Activated naive CD8-positive, alpha-beta T cell treated with anti-CD3 and anti-CD28 coated beads for 36 hours (primary cell): Measurements from ENCODE around the gene SHKBP1. TPM values are rescaled to one million over a fixed set of nuclear protein-coding genes. Genes with fewer than 3 reads are reported as not detected.
"Not testable (repeated sequence)": the region's sequence is repeated elsewhere in the genome, so short reads cannot be mapped to it uniquely, and the experiment has no call there.

Experiments
- DNase-seq: peaks from one replicate; pipeline ENCODE4 v3.0.0; 2021
- H3K27ac Mint-ChIP-seq: one replicate; pipeline ENCODE4 v1.8.0; 2022; ENCODE audit warnings: mild to moderate bottlenecking, moderate library complexity, mixed read lengths
- H3K27me3 Mint-ChIP-seq: one replicate; pipeline ENCODE4 v1.8.0; 2022; ENCODE audit warnings: mild to moderate bottlenecking, mixed read lengths
- H3K36me3 Mint-ChIP-seq: one replicate; pipeline ENCODE4 v1.8.0; 2021; ENCODE audit warnings: mild to moderate bottlenecking, mixed read lengths
- H3K4me1 Mint-ChIP-seq: one replicate; pipeline ENCODE4 v1.8.0; 2021; ENCODE audit warnings: mixed read lengths
- H3K4me3 Mint-ChIP-seq: one replicate; pipeline ENCODE4 v1.8.0; 2022; ENCODE audit warnings: mild to moderate bottlenecking, moderate library complexity, mixed read lengths
- H3K9me3 Mint-ChIP-seq: one replicate; pipeline ENCODE4 v1.8.0; 2022; ENCODE audit warnings: mixed read lengths
- total RNA-seq, 2 experiments: library from RNA; stranded (reverse); gene quantifications; one replicate each; pipeline ENCODE4 v1.2.3, GENCODE V29; 2021

The SHKBP1 gene
- total RNA-seq, 2 experiments from 2014 or later = 71.1 to 74.5 TPM

DNA sequence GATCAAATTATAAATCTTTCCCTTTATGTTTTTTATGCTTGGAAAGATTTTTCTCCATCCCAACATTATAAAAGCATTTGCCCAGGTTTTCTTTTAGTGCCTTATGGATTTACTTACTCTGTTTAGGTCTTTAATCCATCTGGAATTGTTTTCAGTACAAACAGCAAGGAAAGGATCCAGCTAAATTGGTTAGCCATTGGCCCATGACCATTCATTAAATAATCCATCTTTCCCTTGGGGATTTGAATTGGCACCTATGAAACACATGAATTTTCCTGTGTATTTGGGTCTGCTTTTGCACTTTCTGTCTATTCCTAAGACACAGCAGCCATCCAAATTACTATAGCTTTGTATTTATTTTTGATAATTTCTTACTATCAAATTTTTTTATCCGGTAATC is 28.8 kb upstream of the SHKBP1 start:
- Mint-ChIP-seq H3K36me3 (no peaks in the 10 kb centered on the region), H3K27ac (no peak overlapping the region), H3K4me1 (peaks cover 8% of the 10 kb centered on the region), H3K27me3 (peaks cover 42% of the 10 kb centered on the region), H3K9me3 (no peaks in the 10 kb centered on the region), H3K4me3 (no peak overlapping the region)
- no peak for DNase-seq

DNA sequence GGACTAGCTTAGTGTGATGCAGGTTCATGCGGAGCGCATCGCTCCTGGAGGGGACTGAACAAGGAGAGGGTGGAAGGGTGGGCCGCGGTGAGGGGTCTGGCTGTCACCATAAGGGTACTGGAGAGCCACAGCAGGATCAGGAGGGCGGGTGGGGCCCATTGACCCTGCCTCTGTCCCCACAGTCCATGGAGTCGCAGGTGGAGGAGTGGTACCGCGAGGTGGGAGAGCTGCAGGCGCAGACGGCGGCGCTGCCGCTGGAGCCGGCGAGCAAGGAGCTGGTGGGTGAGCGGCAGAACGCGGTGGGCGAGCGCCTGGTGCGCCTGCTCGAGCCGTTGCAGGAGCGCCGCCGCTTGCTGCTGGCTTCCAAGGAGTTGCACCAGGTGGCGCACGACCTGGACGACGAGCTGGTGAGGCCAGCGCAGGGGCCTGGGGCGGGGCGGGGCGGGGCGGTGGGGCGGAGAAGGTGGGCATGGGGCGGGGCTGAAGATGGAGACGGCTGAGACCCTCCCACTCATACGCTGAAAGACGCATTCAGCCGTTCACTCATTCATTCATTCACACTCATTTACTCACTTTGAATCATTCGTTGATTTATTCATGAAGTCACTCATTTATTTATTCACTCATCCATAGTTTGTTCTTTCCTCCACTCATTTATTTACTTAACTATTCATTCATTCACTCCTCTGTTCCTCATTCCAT is 27.5 kb upstream of the SHKBP1 start:
- Mint-ChIP-seq H3K27me3 (peaks cover 54% of the 10 kb centered on the region), H3K4me3 (no peak overlapping the region)

DNA sequence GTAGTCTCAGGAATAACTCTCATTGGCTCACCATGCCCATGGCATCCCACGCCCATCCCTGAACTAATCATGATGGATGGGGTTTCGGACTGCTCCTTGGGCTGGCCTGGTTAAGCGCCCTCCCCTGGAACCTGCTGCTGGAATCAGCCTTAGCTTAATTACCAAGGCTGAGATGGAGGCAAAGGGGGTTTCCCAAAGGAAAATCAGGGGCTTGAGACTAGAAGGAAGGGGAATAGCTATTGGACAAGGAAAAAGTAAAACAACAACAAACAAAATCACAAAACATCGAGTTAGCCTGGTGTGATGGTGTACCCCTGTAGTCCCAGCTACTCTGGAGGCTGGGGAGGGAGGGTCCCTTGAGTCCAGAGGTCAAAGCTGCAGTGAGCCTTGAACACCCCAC is 25.7 kb upstream of the SHKBP1 start:
- peaks cover 65% of the 10 kb centered on the region for H3K27me3 Mint-ChIP-seq
- no peaks in the 10 kb centered on the region for H3K9me3 Mint-ChIP-seq
- H3K4me3 Mint-ChIP-seq = no peak overlapping the region
- H3K4me1 Mint-ChIP-seq = peaks cover 8% of the 10 kb centered on the region
- no peaks in the 10 kb centered on the region for H3K36me3 Mint-ChIP-seq
- H3K27ac Mint-ChIP-seq = no peak overlapping the region
- DNase-seq = no peak

More for the DNA sequence above, 27.5 kb upstream of the SHKBP1 start:
- Mint-ChIP-seq H3K36me3 (no peaks in the 10 kb centered on the region), H3K27ac (no peak overlapping the region), H3K9me3 (no peaks in the 10 kb centered on the region), H3K4me1 (peaks cover 8% of the 10 kb centered on the region)
- DNase-seq = peak; percentile 84

DNA sequence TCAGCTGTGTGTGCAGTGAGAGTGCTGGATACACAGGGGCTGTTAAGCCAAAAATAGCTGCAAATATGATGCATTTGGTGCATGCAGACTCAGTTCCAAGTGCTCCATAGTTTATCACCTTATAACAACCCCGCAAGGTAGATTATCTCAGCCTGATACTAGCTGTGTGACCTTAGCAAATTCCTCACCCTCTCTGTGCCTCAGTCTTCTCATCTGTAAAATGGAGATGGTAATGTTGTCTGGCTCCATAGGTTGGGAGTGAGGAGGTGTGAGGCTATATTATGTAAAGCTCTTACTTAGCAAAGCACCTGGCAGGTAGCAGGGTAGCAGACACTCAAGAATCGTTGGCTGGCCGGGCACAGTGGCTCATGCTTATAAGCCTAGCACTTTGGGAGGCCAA is 23.8 kb upstream of the SHKBP1 start:
- Mint-ChIP-seq H3K4me3 (no peak overlapping the region), H3K27me3 (peaks cover 56% of the 10 kb centered on the region), H3K4me1 (peaks cover 8% of the 10 kb centered on the region), H3K9me3 (no peaks in the 10 kb centered on the region), H3K27ac (no peak overlapping the region), H3K36me3 (no peaks in the 10 kb centered on the region)
- no peak for DNase-seq

DNA sequence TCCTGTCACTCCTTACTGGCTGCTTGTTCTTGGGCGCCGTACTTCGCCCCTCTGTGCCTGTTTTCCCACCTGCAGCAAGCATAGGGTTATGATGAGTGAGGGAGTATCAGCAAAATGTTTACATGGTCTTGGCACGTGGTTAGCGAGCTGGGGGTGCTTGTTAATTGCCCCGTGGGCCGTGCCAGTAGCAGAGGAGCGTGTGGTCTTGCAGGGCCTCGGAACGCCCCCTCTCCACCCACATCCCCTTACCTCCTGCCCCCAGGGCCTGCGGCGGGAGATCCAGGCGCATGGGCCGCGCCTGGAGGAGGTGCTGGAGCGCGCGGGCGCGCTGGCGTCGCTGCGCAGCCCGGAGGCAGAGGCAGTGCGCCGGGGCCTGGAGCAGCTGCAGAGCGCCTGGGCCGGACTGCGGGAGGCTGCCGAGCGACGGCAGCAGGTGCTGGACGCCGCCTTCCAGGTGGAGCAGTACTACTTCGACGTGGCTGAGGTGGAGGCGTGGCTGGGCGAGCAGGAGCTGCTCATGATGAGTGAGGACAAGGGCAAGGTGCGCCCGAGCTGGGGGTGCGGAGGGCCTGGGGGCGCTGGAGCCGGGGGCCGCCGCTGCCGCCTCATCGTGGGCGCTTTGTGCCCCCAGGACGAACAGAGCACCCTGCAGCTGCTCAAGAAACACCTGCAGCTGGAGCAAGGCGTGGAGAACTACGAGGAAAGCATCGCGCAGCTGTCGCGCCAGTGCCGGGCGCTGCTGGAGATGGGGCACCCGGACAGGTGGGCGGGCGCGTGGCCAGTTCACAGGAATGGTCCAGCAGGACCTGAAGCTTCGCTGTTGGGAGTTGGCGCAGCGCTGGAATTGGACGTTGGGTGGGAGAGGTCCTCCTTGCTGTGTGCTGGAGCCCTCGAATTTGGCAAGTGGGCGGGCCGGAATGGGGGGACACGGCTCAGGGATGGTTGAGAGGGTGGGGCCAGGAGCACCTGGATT is 22.5 kb upstream of the SHKBP1 start:
- peaks cover 4% of the 10 kb centered on the region for H3K4me1 Mint-ChIP-seq

DNA sequence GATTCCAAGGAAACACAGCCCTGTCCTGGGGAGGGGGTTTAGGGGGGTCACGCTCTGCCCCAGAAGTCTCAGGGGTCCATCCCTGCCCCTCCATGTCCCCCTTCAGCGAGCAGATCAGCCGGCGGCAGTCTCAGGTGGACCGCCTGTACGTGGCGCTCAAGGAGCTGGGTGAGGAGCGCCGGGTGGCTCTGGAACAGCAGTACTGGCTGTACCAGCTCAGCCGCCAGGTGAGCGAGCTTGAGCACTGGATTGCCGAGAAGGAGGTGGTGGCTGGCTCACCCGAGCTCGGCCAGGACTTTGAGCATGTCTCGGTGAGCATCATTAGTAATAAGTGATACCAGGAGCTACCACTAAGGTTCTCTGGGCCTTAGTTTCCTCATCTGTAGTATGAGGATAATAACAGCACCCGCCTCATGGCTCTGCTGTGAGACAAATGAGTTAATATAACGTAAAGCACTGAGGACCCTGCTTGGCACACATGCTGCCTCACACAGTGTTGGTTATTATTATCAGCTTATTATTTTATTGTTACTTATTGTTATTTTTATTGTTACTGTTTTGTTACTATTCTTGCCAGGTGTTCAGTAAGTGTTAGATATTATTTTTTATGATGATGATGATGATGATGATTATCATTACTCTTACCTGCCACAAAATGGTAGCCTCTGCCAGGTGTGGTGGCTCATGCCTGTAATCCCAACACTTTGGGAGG is 20.5 kb upstream of the SHKBP1 start:
- peaks cover 5% of the 10 kb centered on the region for H3K4me1 Mint-ChIP-seq
- no peak overlapping the region for H3K4me3 Mint-ChIP-seq
- peaks cover 37% of the 10 kb centered on the region for H3K27me3 Mint-ChIP-seq
- no peak for DNase-seq
- H3K27ac Mint-ChIP-seq = no peak overlapping the region
- H3K36me3 Mint-ChIP-seq = no peaks in the 10 kb centered on the region
- H3K9me3 Mint-ChIP-seq = no peaks in the 10 kb centered on the region

More for the DNA sequence above, 22.5 kb upstream of the SHKBP1 start:
- no peaks in the 10 kb centered on the region for H3K9me3 Mint-ChIP-seq
- no peaks in the 10 kb centered on the region for H3K36me3 Mint-ChIP-seq
- H3K27ac Mint-ChIP-seq = peak overlapping the region; percentile 54
- H3K4me3 Mint-ChIP-seq = no peak overlapping the region
- peaks cover 50% of the 10 kb centered on the region for H3K27me3 Mint-ChIP-seq
- no peak for DNase-seq

DNA sequence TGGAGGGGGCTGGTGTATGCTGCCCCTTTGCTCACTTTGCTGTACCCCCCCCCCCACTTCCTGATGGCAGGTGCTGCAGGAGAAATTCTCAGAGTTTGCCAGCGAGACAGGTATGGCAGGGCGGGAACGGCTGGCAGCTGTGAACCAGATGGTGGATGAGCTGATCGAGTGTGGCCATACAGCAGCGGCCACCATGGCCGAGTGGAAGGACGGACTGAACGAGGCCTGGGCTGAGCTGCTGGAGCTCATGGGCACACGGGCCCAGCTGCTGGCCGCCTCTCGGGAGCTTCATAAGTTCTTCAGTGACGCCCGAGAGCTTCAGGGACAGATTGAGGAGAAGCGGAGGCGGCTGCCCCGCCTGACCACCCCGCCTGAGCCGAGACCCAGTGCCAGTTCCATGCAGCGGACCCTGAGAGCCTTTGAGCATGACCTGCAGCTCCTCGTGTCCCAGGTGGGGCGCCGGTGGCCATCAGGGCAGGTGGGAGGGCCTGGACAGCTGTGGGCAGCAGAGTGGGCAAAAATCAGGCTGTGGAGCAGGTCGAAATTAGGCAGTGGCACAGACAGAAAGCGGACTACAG is 19.6 kb upstream of the SHKBP1 start:
- Mint-ChIP-seq H3K27me3 (peaks cover 32% of the 10 kb centered on the region), H3K4me1 (peaks cover 9% of the 10 kb centered on the region)

DNA sequence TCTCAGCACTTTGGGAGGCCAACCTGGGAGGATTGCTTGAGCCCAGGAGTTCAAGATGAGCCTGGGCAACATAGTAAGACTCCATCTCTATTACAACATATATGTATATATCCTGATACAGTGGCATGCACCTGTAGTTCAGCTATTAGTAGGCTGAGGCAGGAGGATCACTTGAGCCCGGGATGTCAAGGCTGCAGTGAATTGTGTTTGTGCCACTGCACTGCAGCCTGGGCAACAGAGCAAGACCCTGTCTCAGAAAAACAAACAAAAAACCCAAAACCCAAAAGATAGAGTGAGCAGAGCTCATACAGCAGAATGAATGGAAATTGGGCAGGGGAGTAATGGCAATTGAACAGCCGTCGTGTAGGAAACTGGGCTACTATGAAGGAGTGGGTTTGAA is 17.3 kb upstream of the SHKBP1 start:
- Mint-ChIP-seq H3K4me3 (no peak overlapping the region), H3K27me3 (peaks cover 20% of the 10 kb centered on the region), H3K4me1 (peaks cover 9% of the 10 kb centered on the region), H3K36me3 (no peaks in the 10 kb centered on the region), H3K27ac (no peak overlapping the region), H3K9me3 (no peaks in the 10 kb centered on the region)
- no peak for DNase-seq

More for the DNA sequence above, 19.6 kb upstream of the SHKBP1 start:
- Mint-ChIP-seq H3K4me3 (no peak overlapping the region), H3K36me3 (no peaks in the 10 kb centered on the region), H3K27ac (no peak overlapping the region), H3K9me3 (no peaks in the 10 kb centered on the region)
- DNase-seq = no peak

DNA sequence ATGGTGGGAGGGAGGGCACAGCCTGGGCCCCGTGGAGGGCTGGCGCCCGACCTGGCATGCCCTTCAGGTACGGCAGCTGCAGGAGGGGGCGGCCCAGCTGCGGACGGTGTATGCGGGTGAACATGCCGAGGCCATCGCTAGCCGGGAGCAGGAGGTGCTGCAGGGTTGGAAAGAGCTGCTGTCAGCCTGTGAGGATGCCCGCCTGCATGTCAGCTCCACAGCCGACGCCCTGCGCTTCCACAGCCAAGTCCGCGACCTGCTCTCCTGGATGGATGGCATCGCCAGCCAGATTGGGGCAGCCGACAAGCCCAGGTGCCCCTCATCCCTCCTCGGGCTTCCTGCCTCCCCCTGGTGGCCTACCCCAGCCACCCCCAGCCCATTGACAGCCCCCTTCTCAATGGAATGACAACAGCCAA is 16.6 kb upstream of the SHKBP1 start:
- peaks cover 9% of the 10 kb centered on the region for H3K4me1 Mint-ChIP-seq
- H3K4me3 Mint-ChIP-seq = no peak overlapping the region
- no peak for DNase-seq
- no peaks in the 10 kb centered on the region for H3K36me3 Mint-ChIP-seq
- no peak overlapping the region for H3K27ac Mint-ChIP-seq
- no peaks in the 10 kb centered on the region for H3K9me3 Mint-ChIP-seq
- peaks cover 19% of the 10 kb centered on the region for H3K27me3 Mint-ChIP-seq

DNA sequence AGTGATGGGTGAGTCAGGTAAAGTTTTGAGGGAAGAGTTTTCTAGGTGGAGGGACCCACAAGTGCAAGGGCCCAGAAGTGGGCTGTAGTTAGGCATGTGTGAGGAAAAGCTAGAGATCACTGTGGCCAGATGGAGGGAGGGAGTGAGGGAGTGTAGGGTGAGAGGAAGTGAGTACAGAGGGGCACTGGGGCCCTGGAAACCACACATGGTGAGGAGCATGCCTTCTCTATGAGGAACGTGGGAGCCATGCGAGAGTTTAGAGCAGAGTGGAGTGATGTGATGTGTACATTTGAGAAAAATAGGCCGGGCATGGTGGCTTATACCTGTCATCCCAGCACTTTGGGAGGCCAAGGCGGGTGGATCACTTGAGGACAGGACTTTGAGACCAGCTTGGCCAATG is 14.7 kb upstream of the SHKBP1 start:
- H3K9me3 Mint-ChIP-seq = no peaks in the 10 kb centered on the region
- no peak overlapping the region for H3K27ac Mint-ChIP-seq
- DNase-seq = no peak
- peaks cover 32% of the 10 kb centered on the region for H3K27me3 Mint-ChIP-seq
- peaks cover 9% of the 10 kb centered on the region for H3K4me1 Mint-ChIP-seq
- no peak overlapping the region for H3K4me3 Mint-ChIP-seq
- H3K36me3 Mint-ChIP-seq = no peaks in the 10 kb centered on the region

DNA sequence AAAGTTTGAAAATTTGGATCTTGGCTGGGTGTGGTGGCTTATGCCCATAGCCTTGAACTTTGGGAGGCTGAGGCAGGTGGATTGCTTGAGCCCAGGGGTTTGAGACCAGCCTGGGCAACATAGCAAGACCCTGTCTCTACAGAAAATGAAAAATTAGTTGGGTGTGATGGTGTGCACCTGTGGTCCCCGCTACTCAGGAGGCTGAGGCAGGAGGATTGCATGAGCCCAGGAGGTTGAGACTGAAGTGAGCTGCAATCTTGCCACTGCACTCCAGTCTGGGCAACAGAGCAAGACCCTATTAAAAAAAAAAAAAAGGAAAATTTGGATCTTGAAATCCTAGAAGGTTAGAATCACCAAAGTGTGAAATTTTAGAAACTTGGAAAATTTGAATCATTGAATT is 12.1 kb upstream of the SHKBP1 start:
- not testable (repeated sequence) for DNase-seq, H3K36me3 Mint-ChIP-seq, H3K4me3 Mint-ChIP-seq, H3K4me1 Mint-ChIP-seq, H3K9me3 Mint-ChIP-seq, H3K27ac Mint-ChIP-seq
- peaks cover 52% of the 10 kb centered on the region for H3K27me3 Mint-ChIP-seq

DNA sequence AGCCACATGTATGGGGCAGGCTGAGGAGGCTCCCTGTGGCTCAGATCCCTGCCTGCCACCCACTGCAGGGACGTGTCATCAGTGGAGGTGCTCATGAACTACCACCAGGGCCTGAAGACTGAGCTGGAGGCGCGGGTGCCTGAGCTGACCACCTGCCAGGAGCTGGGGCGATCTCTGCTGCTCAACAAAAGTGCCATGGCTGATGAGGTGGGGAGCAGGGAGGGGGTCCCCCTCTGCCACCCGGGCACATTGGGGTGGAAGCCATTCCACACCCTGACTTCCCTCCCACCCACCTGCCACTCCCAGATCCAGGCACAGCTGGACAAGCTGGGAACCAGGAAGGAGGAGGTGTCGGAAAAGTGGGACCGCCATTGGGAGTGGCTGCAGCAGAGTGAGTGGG is 11.3 kb upstream of the SHKBP1 start:
- H3K4me3 Mint-ChIP-seq = no peak overlapping the region
- H3K27me3 Mint-ChIP-seq = peaks cover 49% of the 10 kb centered on the region
- H3K9me3 Mint-ChIP-seq = no peaks in the 10 kb centered on the region
- no peak for DNase-seq
- H3K27ac Mint-ChIP-seq = no peak overlapping the region
- H3K36me3 Mint-ChIP-seq = no peaks in the 10 kb centered on the region
- peaks cover 8% of the 10 kb centered on the region for H3K4me1 Mint-ChIP-seq

DNA sequence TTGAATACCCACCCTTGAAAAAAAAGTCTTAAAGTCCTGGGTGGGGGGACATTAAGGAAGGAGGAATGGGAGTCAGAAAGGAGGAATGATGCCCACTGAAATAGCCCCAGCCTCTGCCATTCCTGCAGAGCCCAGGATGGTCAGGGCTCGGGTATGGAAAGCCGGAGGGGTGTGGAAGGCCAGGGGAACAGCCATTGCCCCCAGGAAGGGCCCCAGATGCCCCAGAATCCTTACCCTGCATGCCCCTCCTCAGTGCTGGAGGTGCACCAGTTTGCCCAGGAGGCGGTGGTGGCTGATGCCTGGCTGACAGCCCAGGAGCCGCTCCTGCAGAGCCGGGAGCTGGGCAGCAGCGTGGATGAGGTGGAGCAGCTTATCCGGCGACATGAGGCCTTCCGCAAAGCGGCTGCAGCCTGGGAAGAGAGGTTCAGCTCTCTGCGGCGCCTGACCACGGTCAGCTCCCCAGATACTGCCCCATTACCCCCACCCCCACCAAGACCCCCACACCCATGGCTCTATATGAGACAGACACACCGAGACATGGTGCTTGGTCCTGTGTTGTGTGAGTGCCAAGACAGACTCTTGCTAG is 10.7 kb upstream of the SHKBP1 start:
- H3K4me3 Mint-ChIP-seq = no peak overlapping the region
- no peak for DNase-seq
- peaks cover 47% of the 10 kb centered on the region for H3K27me3 Mint-ChIP-seq

DNA sequence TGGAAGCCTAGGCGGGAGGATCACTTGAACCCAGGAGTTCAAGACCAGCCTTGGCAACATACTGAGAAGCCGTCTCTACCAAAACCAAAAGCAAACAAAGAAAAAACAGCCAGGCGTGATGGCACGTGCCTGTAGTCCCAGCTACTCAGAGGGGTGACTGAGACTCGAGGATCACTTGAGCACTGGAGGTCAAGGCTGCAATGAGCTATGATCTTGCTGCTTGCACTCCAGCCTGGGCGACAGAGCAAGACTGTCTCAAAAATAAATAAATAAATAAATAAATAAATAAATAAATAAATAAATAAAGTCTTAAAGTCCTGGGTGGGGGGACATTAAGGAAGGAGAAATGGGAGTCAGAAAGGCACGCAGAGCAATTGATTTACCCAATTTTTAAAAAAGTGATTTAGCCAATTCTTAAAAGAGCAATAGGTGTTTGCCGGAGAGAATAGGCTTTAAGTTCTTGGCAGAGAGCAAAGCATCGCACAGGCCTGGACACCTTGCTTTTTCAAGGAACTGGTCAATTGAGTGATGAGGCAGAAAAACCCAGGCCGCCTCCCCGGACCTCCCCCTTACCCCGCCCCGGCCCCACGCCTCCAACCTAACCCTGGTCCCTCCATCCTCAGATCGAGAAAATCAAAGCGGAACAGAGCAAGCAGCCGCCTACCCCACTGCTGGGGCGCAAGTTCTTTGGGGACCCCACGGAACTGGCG is 9.5 kb upstream of the SHKBP1 start:
- H3K27me3 Mint-ChIP-seq = peaks cover 47% of the 10 kb centered on the region
- peaks cover 2% of the 10 kb centered on the region for H3K9me3 Mint-ChIP-seq
- no peak for DNase-seq
- no peak overlapping the region for H3K27ac Mint-ChIP-seq
- no peaks in the 10 kb centered on the region for H3K36me3 Mint-ChIP-seq
- H3K4me3 Mint-ChIP-seq = no peak overlapping the region
- peaks cover 7% of the 10 kb centered on the region for H3K4me1 Mint-ChIP-seq

More for the DNA sequence above, 10.7 kb upstream of the SHKBP1 start:
- Mint-ChIP-seq H3K36me3 (no peaks in the 10 kb centered on the region), H3K27ac (no peak overlapping the region), H3K4me1 (peaks cover 10% of the 10 kb centered on the region), H3K9me3 (peaks cover 2% of the 10 kb centered on the region)
